Endothelial cell of umbilical vein (primary cell): ENCODE results near the gene ITPRID2. TPM values are rescaled to one million over a fixed set of nuclear protein-coding genes. Genes with fewer than 3 reads are reported as not detected.

Experiments used
- BruUV-seq: library from RNA; stranded (reverse); fragments of 400-500 nt; replicated peaks from 2 replicates; lab custom pipeline; 2021; lab: Mats Ljungman, UMichigan
- CTCF ChIA-PET: fragments of 300-600, 350-600 bp; sonication (Branson Sonifier 250); formaldehyde crosslinking; loops from one replicate; lab custom pipeline; 2021; ENCODE audit warnings: antibody characterized with exemption, inconsistent platforms; lab: Charles Lee
- POLR2A ChIA-PET: fragments of 300-600, 350-600 bp; sonication (Branson Sonifier 250); formaldehyde crosslinking; loops from one replicate; lab custom pipeline; 2021; ENCODE audit warnings: antibody characterized with exemption, inconsistent platforms; lab: Charles Lee
- DNase-seq: peaks from one replicate; pipeline ENCODE4 v3.0.0-alpha.2; 2011; ENCODE audit warnings: low read depth, low spot score
- FAIRE-seq: peaks from 2 replicates; lab custom pipeline; 2011; peaks lifted over from hg19 to GRCh38; lab: Jason Lieb, UNC
- H2AFZ ChIP-seq: 2 replicates; pipeline ENCODE4 v1.6.0; 2012; ENCODE audit warnings: low read depth, low read length, control low read depth, inconsistent platforms
- H3K27ac ChIP-seq: 2 replicates; pipeline ENCODE4 v1.5.1; 2011; ENCODE audit warnings: low read depth, mild to moderate bottlenecking, control low read depth, low read length, moderate library complexity; ENCODE audit not compliant: insufficient read depth
- H3K27me3 ChIP-seq, 2 experiments: 2 replicates each; pipeline versions ENCODE4 v1.6.0 to v1.6.1; 2011; ENCODE audit warnings: low read length in 2 of 2, mixed read lengths in 1 of 2; ENCODE audit not compliant: control insufficient read depth in 2 of 2, insufficient read depth in 2 of 2
- H3K36me3 ChIP-seq, 2 experiments: 2 replicates in 1 of 2; 3 replicates in 1 of 2; pipeline ENCODE4 v1.5.1; 2011; ENCODE audit warnings: low read length in 2 of 2, mild to moderate bottlenecking in 1 of 2, moderate library complexity in 1 of 2; ENCODE audit not compliant: control insufficient read depth in 2 of 2, insufficient read depth in 2 of 2; ENCODE audit errors: extremely low read depth in 1 of 2
- H3K4me1 ChIP-seq: 3 replicates; pipeline ENCODE4 v1.5.1; 2011; ENCODE audit warnings: mild to moderate bottlenecking, low read length; ENCODE audit not compliant: control insufficient read depth, insufficient read depth; ENCODE audit errors: extremely low read depth
- H3K4me2 ChIP-seq: 2 replicates; pipeline ENCODE4 v1.6.1; 2011; ENCODE audit warnings: low read length, control low read depth, mixed read lengths; ENCODE audit not compliant: insufficient read depth
- H3K4me3 ChIP-seq, 3 experiments: fragments of 200-600 bp in 1 of 3; sonication (generic), shearing (Covaris generic) in 1 of 3; replicated peaks in 1 of 3; 2 replicates each; pipeline ENCODE4 v1.5.1; 2011 to 2016; ENCODE audit warnings: control low read depth in 3 of 3, low read length in 3 of 3, mild to moderate bottlenecking in 2 of 3, inconsistent platforms in 1 of 3, low read depth in 1 of 3, moderate library complexity in 1 of 3; ENCODE audit not compliant: insufficient read depth in 1 of 3
- H3K79me2 ChIP-seq: 2 replicates; pipeline ENCODE4 v1.6.0; 2012; ENCODE audit warnings: low read length, inconsistent platforms; ENCODE audit not compliant: control insufficient read depth, insufficient read depth
- H3K9ac ChIP-seq: replicated peaks from 2 replicates; pipeline ENCODE3; 2011; ENCODE audit warnings: low read length, control low read depth; ENCODE audit not compliant: insufficient read depth; ENCODE audit errors: extremely low read depth
- H3K9me1 ChIP-seq: replicated peaks from 3 replicates; pipeline ENCODE4 v1.6.0; 2011; ENCODE audit warnings: mild to moderate bottlenecking, low read length; ENCODE audit not compliant: control insufficient read depth, insufficient read depth; ENCODE audit errors: extremely low read depth
- H3K9me3 ChIP-seq: replicated peaks from 2 replicates; pipeline ENCODE4 v1.5.1; 2012; ENCODE audit warnings: low read length, inconsistent platforms; ENCODE audit not compliant: control insufficient read depth, insufficient read depth
- H4K20me1 ChIP-seq: replicated peaks from 2 replicates; pipeline ENCODE3; 2011; ENCODE audit warnings: mild to moderate bottlenecking, low read length; ENCODE audit not compliant: control insufficient read depth, insufficient read depth; ENCODE audit errors: extremely low read depth
- EZH2 ChIP-seq: IDR thresholded peaks from 2 replicates; pipeline ENCODE4 v1.6.1; 2012; ENCODE audit warnings: borderline replicate concordance, low read depth, mild to moderate bottlenecking, moderate library complexity, low read length, inconsistent platforms; ENCODE audit not compliant: severe bottlenecking
- FOS ChIP-seq: IDR thresholded peaks from 2 replicates; pipeline ENCODE4 v1.6.1; 2011; ENCODE audit warnings: mild to moderate bottlenecking, low read length, moderate library complexity, borderline replicate concordance; ENCODE audit not compliant: insufficient read depth
- GATA2 ChIP-seq: IDR thresholded peaks from 2 replicates; pipeline ENCODE4 v1.7.0; 2011; ENCODE audit warnings: low read depth, mild to moderate bottlenecking, moderate library complexity, mixed read lengths, low read length; ENCODE audit not compliant: insufficient read length, insufficient read depth
- JUN ChIP-seq: IDR thresholded peaks from 2 replicates; pipeline ENCODE4 v1.6.1; 2011; ENCODE audit warnings: borderline replicate concordance, low read depth; ENCODE audit not compliant: insufficient read length, insufficient read depth
- MYC ChIP-seq: IDR thresholded peaks from one replicate; pipeline ENCODE4 v1.6.1; 2011; ENCODE audit warnings: mild to moderate bottlenecking, low read depth, low read length
- POLR2AphosphoS5 ChIP-seq: IDR thresholded peaks from 2 replicates; pipeline ENCODE4 v1.6.1; 2012; ENCODE audit warnings: low read depth, mild to moderate bottlenecking, control low read depth, low read length, moderate library complexity; ENCODE audit not compliant: insufficient read depth
- dilution Hi-C: fragments of 300-500 bp; cut with MboI; formaldehyde crosslinking; loops from one replicate; pipeline ENCODE4 v1.15.0; 2019; ENCODE audit warnings: low sequenced_read_pairs; ENCODE audit not compliant: extremely low pct_ligation_motif_present
- intact Hi-C: fragments of 100-400 bp; cut with micrococcal nuclease; formaldehyde crosslinking; loops from one replicate; pipeline ENCODE4 v1.10.0; 2022
- polyA plus RNA-seq, 4 experiments: library from polyadenylated mRNA; depleted of rRNA in 3 of 4; stranded (reverse) in 3 of 4; unstranded in 1 of 4; fragments of >200 nt; gene quantifications; 2 replicates each; pipeline versions ENCODE4 v1.2.1 to v1.2.3, GENCODE V29; 2011 to 2012; ENCODE audit warnings: missing spikeins in 1 of 4
- total RNA-seq: library from RNA; stranded (reverse); gene quantifications from 2 replicates; pipeline ENCODE4 v1.2.3, GENCODE V29; 2021
- TF ChIP-seq, protein P1 (sequence below), 2 donors: IDR thresholded peaks; 1 replicate in 1 of 2; 2 replicates in 1 of 2; pipeline ENCODE4 v1.5.1; 2011; ENCODE audit warnings: low read length in 2 of 2, mild to moderate bottlenecking in 2 of 2, moderate library complexity in 2 of 2, control low read depth in 1 of 2, inconsistent platforms in 1 of 2, low read depth in 1 of 2; ENCODE audit not compliant: insufficient read depth in 1 of 2; ENCODE audit errors: extremely low read depth in 1 of 2
- TF ChIP-seq, protein P2 (sequence below): IDR thresholded peaks from 2 replicates; pipeline ENCODE4 v1.6.1; 2011; ENCODE audit not compliant: insufficient read depth, insufficient read length

Gene ITPRID2
- total and polyA plus RNA-seq, 2 donors (not counting 3 experiments of a cell fraction or from before 2014, with no cell fraction given) = 37.6 to 272 TPM

DNA sequence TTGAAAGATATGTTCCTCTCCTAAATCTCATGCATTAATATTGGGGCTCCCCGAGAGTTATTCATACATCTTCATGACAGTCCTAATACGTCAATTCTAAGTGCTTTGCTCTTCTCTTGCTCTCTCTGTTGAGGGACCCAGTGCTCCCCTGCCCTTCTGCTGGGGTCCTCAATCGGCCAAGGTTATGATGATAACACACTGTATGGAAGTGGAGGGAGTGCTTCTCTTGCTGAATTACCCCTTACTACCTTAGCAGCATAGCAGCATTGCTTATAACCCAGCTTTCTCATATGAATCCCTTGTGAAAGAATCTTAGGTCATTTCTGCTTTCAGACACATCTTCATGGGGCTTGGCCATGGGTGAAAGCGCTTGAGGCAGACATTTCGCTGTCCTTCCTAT, 43.2 kb downstream of the ITPRID2 start:
- Histone ChIP-seq H3K4me1 (no peaks in the 10 kb centered on the region), H2AFZ (no peak overlapping the region), H3K27me3 (no peaks in the 10 kb centered on the region), H3K36me3 (peaks cover 0 to 6% of the 10 kb centered on the region in 2 experiments), H3K9me3 (no peaks in the 10 kb centered on the region), H3K4me3 (no peak overlapping the region), H3K9me1 (no peaks in the 10 kb centered on the region), H3K79me2 (no peaks in the 10 kb centered on the region), H4K20me1 (no peaks in the 10 kb centered on the region), H3K4me2 (no peak overlapping the region), H3K9ac (no peak overlapping the region), H3K27ac (no peak overlapping the region)
- dilution Hi-C loops = no loop called here
- DNase-seq (no peak), FAIRE-seq (no peak)
- no TSS peak for BruUV-seq
- intact Hi-C loops = no loop called here
- CTCF ChIA-PET = interaction anchor here (1.0 to 4.4 kb wide), 3 partner anchors 13 to 143 kb away, joined by 3 to 12 read pairs (median 3); no protein-coding TSS in a partner anchor
- POLR2A ChIA-PET = no interaction called here
- TF ChIP-seq, protein P1, sequence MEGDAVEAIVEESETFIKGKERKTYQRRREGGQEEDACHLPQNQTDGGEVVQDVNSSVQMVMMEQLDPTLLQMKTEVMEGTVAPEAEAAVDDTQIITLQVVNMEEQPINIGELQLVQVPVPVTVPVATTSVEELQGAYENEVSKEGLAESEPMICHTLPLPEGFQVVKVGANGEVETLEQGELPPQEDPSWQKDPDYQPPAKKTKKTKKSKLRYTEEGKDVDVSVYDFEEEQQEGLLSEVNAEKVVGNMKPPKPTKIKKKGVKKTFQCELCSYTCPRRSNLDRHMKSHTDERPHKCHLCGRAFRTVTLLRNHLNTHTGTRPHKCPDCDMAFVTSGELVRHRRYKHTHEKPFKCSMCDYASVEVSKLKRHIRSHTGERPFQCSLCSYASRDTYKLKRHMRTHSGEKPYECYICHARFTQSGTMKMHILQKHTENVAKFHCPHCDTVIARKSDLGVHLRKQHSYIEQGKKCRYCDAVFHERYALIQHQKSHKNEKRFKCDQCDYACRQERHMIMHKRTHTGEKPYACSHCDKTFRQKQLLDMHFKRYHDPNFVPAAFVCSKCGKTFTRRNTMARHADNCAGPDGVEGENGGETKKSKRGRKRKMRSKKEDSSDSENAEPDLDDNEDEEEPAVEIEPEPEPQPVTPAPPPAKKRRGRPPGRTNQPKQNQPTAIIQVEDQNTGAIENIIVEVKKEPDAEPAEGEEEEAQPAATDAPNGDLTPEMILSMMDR (IDR thresholded peaks at IDR 0.05; ENCODE audit: extremely low read depth in 1 of 2, insufficient read depth in 1 of 2, low read depth in 1 of 2, low read length in 2 of 2) = no peak
- TF ChIP-seq GATA2 = no peak
- TF ChIP-seq MYC = no peak
- TF ChIP-seq JUN = no peak
- TF ChIP-seq, protein P2, sequence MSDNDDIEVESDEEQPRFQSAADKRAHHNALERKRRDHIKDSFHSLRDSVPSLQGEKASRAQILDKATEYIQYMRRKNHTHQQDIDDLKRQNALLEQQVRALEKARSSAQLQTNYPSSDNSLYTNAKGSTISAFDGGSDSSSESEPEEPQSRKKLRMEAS = no peak
- no peak for TF ChIP-seq FOS
- TF ChIP-seq EZH2 = no peak
- no peak for TF ChIP-seq POLR2AphosphoS5
